Activated T-helper 2 cell treated with anti-CD3 and anti-CD28 coated beads, Interferon-gamma antibody, Interleukin-2, Interleukin-4, amounts not matched to agents 10 μg/mL and 5 μg/mL and 100 μg/mL, durations not matched to agents 14 hours and 24 hours and 36 hours (primary cell): ENCODE measurements around the gene ZNF594. TPM values are rescaled to one million over a fixed set of nuclear protein-coding genes. Genes with fewer than 3 reads are reported as not detected.
"Not testable (repeated sequence)": the region's sequence is repeated elsewhere in the genome, so short reads cannot be mapped to it uniquely, and the experiment has no call there.

ENCODE experiments used
- DNase-seq: peaks from one replicate; pipeline ENCODE4 v3.0.0; 2021; ENCODE audit warnings: low spot score
- H3K27ac Mint-ChIP-seq: one replicate; pipeline ENCODE4 v1.8.0; 2021; ENCODE audit warnings: mixed read lengths
- H3K27me3 Mint-ChIP-seq: one replicate; pipeline ENCODE4 v1.8.0; 2021; ENCODE audit warnings: low read depth, mixed read lengths
- H3K36me3 Mint-ChIP-seq: one replicate; pipeline ENCODE4 v1.8.0; 2021; ENCODE audit warnings: low read depth, mixed read lengths
- H3K4me1 Mint-ChIP-seq: one replicate; pipeline ENCODE4 v1.8.0; 2021; ENCODE audit warnings: low read depth, mixed read lengths
- H3K4me3 Mint-ChIP-seq: one replicate; pipeline ENCODE4 v1.8.0; 2021; ENCODE audit warnings: low read depth, mild to moderate bottlenecking, moderate library complexity, mixed read lengths
- H3K9me3 Mint-ChIP-seq: one replicate; pipeline ENCODE4 v1.8.0; 2021; ENCODE audit warnings: mixed read lengths
- intact Hi-C: fragments of 100-400 bp; cut with micrococcal nuclease; formaldehyde crosslinking; loops from one replicate; pipeline ENCODE4 v1.15.1; 2023
- total RNA-seq: library from RNA; stranded (reverse); gene quantifications from 2 replicates; pipeline ENCODE4 v1.2.3, GENCODE V29; 2022

Gene ZNF594
- total RNA-seq, 1 donor from 2014 or later, result 8.9 TPM

DNA sequence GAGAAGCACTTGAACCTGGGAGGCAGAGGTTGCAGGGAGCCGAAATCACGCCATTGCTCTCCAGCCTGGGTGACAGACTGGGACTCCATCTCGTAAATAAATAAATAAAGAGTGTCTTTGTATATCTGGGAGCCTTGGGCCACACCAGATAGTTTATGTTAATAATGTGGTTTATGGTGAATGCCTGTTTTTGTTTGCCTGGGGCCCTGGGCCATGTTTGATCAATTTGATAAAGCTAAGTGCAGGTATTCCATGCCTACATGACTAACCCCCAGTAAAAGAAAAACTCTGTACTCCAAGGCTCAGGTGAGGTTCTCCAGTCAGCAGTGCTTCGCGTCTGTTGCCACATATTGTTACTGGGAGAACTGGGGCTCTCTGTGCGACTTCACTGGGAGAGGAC is 27.9 kb upstream of the ZNF594 start:
- intact Hi-C loops, result no loop called here
- Mint-ChIP-seq H3K27me3 (no peaks in the 10 kb centered on the region), H3K9me3 (no peaks in the 10 kb centered on the region), H3K36me3 (no peaks in the 10 kb centered on the region), H3K27ac (no peak overlapping the region), H3K4me1 (no peaks in the 10 kb centered on the region), H3K4me3 (no peak overlapping the region)
- DNase-seq, result no peak

DNA sequence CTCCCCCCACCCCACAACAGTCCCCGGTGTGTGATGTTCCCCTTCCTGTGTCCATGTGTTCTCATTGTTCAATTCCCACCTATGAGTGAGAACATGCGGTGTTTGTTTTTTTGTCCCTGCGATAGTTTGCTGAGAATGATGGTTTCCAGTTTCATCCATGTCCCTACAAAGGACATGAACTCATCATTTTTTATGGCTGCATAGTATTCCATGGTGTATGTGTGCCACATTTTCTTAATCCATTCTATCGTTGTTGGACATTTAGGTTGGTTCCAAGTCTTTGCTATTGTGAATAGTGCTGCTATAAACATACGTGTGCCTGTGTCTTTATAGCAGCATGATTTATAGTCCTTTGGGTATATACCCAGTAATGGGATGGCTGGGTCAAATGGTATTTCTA is 25.9 kb upstream of the ZNF594 start:
- H3K27me3 Mint-ChIP-seq, DNase-seq, H3K36me3 Mint-ChIP-seq, H3K4me3 Mint-ChIP-seq, intact Hi-C loops, H3K9me3 Mint-ChIP-seq, H3K27ac Mint-ChIP-seq, H3K4me1 Mint-ChIP-seq: not testable (repeated sequence)

DNA sequence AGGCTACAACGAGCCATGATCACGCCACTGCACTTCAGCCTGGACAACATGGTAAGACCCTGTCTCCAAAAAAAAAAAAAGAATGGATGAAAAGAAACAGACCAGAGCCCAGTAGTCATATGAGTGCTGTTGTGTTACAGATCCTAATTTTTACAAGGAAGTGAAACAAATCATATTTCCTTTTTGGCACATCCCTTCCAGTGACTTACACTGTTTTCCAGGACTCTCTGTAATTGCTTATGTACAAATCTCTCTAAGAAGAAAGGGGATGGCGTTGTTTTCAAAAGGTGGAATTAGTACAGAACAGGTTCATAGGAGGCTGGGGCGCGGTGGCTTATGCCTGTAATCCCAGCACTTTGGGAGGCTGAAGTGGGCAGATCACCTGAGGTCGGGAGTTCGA is 19.8 kb upstream of the ZNF594 start:
- intact Hi-C loops, result no loop called here

DNA sequence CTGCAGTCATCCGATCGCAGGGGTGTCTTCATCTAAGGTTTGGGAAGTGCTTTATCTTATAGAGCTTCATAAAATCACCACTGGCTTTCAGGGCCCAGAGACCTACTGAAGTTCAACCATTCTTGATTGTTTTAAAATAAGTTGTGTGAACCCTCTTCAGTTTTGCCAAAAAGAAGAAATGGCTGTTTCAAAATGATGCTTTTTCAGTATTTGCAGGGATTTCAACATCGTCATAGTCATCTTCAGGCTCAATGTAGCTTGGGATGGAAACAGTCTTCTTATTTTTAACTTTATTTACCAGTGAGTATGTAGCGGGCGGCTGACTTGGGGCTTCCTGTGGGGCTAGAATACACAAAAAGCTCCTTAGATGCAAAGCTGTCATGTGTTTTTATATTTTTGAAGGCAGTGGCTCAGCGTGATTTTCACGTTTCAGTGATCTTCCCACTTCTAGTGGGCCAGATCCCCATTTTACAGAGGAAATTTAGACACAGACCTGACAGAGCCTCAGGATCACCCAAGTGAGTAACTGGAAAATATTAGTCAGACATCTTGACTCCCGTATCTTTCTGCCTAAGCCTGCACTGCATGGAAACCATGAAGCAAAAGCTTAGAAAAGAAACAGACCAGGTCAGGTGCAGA is 19.1 kb upstream of the ZNF594 start:
- H3K4me3 Mint-ChIP-seq, result no peak overlapping the region
- no peaks in the 10 kb centered on the region for H3K9me3 Mint-ChIP-seq
- DNase-seq, result no peak
- no peaks in the 10 kb centered on the region for H3K27me3 Mint-ChIP-seq
- H3K36me3 Mint-ChIP-seq, result no peaks in the 10 kb centered on the region
- H3K27ac Mint-ChIP-seq, result no peak overlapping the region
- intact Hi-C loops, result no loop called here
- no peaks in the 10 kb centered on the region for H3K4me1 Mint-ChIP-seq

More for the DNA sequence above, 19.8 kb upstream of the ZNF594 start:
- DNase-seq, result no peak
- H3K27ac Mint-ChIP-seq, result no peak overlapping the region
- no peak overlapping the region for H3K4me3 Mint-ChIP-seq
- H3K9me3 Mint-ChIP-seq, result no peaks in the 10 kb centered on the region
- H3K36me3 Mint-ChIP-seq, result no peaks in the 10 kb centered on the region
- H3K4me1 Mint-ChIP-seq, result no peaks in the 10 kb centered on the region
- no peaks in the 10 kb centered on the region for H3K27me3 Mint-ChIP-seq

DNA sequence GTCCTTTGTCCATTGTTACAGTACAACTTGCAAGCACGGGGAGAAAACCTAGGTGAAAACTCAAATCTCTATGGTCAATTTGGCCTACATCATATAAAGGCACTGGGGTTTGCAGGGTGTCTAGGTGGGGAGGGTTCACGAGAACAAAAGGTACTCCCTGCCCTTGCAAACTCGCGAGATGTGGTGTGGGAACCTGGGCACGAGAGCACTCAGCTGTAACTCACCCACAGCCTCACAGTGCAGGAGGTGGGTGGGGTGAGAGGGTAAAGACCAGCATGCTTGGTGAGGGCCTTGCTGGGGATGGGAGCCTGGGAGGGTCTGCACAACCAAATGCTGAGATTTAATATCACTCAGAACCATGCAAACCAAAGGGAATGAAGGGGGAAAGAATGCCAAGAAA is 18.4 kb upstream of the ZNF594 start:
- H3K9me3 Mint-ChIP-seq, result no peaks in the 10 kb centered on the region
- no peak overlapping the region for H3K27ac Mint-ChIP-seq
- intact Hi-C loops, result no loop called here
- H3K4me3 Mint-ChIP-seq, result no peak overlapping the region
- no peak for DNase-seq
- H3K4me1 Mint-ChIP-seq, result no peaks in the 10 kb centered on the region
- H3K36me3 Mint-ChIP-seq, result no peaks in the 10 kb centered on the region
- H3K27me3 Mint-ChIP-seq, result no peaks in the 10 kb centered on the region

DNA sequence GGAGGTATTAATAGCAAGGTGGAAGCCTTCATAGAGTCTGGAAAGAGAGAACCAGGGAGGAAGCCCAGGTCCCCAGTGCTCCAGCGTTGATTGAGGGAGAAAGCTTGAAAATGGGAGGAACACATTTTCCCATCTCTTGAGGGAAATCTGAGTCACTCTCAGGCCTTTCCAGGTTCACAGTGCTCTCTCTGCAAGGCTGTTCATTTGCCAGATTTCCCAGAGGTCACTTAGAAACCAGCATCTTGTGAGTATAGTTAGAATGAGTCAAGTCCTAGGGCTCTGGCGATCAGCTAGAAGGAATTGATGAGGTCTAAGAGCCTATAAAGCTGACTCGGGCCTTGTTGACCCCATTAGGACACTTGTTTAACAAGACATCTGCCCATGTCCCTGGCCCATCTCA is 17.7 kb upstream of the ZNF594 start:
- DNase-seq, result no peak
- H3K4me1 Mint-ChIP-seq, result no peaks in the 10 kb centered on the region
- intact Hi-C loops, result no loop called here
- H3K27ac Mint-ChIP-seq, result no peak overlapping the region
- no peaks in the 10 kb centered on the region for H3K36me3 Mint-ChIP-seq
- H3K4me3 Mint-ChIP-seq, result no peak overlapping the region
- H3K27me3 Mint-ChIP-seq, result no peaks in the 10 kb centered on the region
- no peaks in the 10 kb centered on the region for H3K9me3 Mint-ChIP-seq

DNA sequence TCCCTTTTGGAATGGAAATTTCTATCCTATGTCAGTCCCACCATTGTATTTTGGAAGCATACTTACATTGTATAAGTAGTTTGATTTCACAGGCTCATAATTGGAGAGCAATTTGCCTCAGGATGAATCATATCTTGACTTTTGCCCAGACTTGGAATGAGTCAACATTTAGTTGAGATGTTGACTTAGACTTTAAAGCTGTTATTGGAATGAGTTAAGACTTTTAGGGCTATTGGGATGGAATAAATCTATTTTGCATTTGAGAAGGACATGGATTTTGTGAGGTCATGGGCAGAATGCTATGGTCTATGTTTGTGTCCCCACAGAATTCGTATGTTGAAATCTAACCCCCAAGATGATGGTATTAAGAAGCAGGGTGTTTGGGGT is 12.2 kb upstream of the ZNF594 start:
- no peak for DNase-seq
- intact Hi-C loops, result no loop called here
- H3K4me1 Mint-ChIP-seq, result peaks cover 5% of the 10 kb centered on the region

DNA sequence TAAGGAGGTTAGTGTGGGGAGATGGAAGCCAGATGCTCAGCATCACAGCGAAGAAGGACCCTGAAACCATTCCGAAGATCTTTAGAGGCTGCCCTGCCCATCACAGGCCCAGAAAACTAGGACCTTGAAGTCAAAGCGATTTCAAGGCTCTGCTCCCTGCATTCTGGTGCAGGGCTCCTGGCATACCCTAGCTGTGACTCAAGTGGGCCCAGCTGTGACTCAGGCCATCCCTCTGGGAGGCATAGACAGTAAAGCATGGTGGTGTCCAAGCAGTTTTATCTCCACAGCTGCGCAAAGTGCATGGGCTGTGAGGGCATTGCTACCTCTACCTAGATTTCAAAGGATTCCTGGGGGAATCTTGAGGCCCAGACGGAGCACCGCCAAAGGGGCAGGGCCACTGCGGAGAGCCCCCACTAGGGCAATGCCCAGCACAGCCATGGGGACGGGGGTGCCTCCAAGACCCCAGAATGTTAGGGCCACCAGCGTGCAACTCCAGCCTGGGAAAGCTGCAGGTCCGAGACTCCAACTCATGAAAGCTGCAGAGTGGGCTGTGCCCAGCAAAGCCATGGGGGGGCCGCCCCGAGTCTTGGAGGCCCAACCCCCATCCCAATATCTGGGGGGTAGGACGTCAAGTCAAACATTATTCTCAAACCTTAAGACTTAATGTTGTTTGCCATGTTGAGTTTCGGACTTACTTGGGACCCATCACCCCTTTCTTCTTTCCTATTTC is 11.7 kb upstream of the ZNF594 start:
- intact Hi-C loops, result no loop called here
- Mint-ChIP-seq H3K4me3 (no peak overlapping the region), H3K27me3 (no peaks in the 10 kb centered on the region), H3K36me3 (no peaks in the 10 kb centered on the region), H3K4me1 (peaks cover 5% of the 10 kb centered on the region), H3K9me3 (peaks cover 6% of the 10 kb centered on the region), H3K27ac (no peak overlapping the region)
- DNase-seq, result no peak

More for the DNA sequence above, 12.2 kb upstream of the ZNF594 start:
- Mint-ChIP-seq H3K9me3 (peaks cover 6% of the 10 kb centered on the region), H3K4me3 (no peak overlapping the region), H3K36me3 (no peaks in the 10 kb centered on the region), H3K27me3 (no peaks in the 10 kb centered on the region), H3K27ac (no peak overlapping the region)

DNA sequence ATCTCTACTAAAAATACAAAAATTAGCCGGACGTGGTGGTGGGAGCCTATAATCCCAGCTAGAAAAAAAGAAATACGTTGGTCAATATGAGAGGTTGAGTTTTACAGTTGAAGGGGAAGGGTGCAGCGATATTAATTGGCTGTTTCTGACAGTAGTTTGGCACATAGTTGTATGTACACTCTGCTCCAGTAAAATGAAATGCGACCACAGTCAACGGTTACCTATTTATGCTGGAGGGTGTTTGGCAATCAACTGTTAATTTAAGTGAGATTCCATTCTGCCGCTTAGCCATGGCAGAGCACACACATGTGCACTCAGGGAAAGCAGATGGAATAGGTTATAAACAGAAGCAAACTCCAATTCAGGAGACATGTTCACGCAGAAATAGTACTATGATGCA is 9.3 kb upstream of the ZNF594 start:
- no peak overlapping the region for H3K4me3 Mint-ChIP-seq
- peaks cover 5% of the 10 kb centered on the region for H3K4me1 Mint-ChIP-seq
- H3K36me3 Mint-ChIP-seq, result no peaks in the 10 kb centered on the region
- DNase-seq, result no peak
- H3K27me3 Mint-ChIP-seq, result no peaks in the 10 kb centered on the region
- no peak overlapping the region for H3K27ac Mint-ChIP-seq
- peaks cover 6% of the 10 kb centered on the region for H3K9me3 Mint-ChIP-seq
- intact Hi-C loops, result no loop called here

DNA sequence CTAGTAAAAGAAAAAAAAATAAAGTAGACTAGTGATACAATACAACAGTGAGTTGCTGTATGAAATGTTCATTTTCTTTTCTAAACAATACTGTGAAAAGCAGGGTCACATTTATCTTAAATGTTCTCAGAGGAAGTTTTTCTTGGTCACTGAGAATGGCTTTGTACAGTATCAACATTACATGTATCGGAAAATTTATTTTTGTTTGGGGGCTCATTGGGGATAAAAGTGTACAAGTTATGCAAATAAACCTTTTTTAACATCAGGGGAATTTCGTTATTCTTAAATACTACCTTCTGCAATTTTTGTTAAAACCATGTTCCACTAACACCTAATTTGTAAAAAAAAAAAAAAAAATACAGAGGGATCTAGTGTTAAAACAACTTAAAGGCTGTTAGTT is 8.7 kb upstream of the ZNF594 start:
- H3K4me1 Mint-ChIP-seq, result peaks cover 5% of the 10 kb centered on the region
- DNase-seq, result no peak
- intact Hi-C loops, result no loop called here
- no peaks in the 10 kb centered on the region for H3K36me3 Mint-ChIP-seq
- H3K9me3 Mint-ChIP-seq, result peaks cover 6% of the 10 kb centered on the region
- H3K4me3 Mint-ChIP-seq, result no peak overlapping the region
- no peaks in the 10 kb centered on the region for H3K27me3 Mint-ChIP-seq
- H3K27ac Mint-ChIP-seq, result no peak overlapping the region

DNA sequence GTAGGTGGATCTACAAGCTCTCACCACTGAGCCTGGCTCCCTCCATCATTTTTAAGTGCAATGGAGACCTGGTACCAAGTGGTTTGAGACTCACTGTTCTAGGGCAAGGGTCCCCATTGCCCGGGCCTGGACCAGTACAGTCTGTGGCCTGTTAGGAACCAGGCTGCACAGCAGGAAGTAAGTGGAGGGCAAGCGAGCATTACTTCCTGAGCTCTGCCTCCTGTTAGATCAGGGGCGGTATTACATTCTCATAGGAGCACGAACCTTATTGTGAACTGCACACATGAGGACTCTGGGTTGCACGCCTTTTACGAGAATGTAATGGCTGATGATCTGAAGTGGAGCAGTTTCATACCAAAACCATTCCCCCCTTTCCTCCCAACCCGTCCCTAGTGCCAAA is 6.8 kb upstream of the ZNF594 start:
- Mint-ChIP-seq H3K27ac (no peak overlapping the region), H3K4me3 (no peak overlapping the region), H3K4me1 (no peaks in the 10 kb centered on the region), H3K36me3 (no peaks in the 10 kb centered on the region), H3K27me3 (no peaks in the 10 kb centered on the region), H3K9me3 (no peaks in the 10 kb centered on the region)
- DNase-seq, result no peak
- intact Hi-C loops, result loop anchor here (5.0 kb wide), 1 partner anchor 84 kb away; the partner anchor contains the start of gene RABEP1

DNA sequence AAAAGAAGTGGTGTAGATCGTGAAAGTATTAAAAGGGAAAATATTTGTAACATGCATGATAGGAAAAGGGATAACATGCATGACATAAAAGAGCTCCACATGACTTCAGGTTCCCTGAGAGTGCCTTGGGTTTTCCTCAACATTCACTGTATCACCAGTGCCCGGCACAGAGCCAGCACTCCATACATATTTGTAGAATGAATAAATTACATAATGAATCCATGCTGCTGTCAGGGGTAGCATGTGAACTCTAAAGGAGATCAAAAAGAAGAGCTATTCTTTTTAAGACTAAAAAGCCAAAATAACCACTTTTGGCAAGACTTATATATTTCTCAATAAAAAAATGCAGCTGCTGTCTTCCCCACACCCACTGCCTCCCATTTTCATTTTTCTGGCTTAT is 2.7 kb upstream of the ZNF594 start:
- intact Hi-C loops, result loop anchor here (5.0 kb wide), 1 partner anchor 82 kb away; the partner anchor contains the start of gene ZNF232
- no peak overlapping the region for H3K27ac Mint-ChIP-seq
- DNase-seq, result no peak
- H3K27me3 Mint-ChIP-seq, result no peaks in the 10 kb centered on the region
- peaks cover 17% of the 10 kb centered on the region for H3K9me3 Mint-ChIP-seq
- H3K36me3 Mint-ChIP-seq, result peaks cover 26% of the 10 kb centered on the region
- H3K4me3 Mint-ChIP-seq, result no peak overlapping the region
- H3K4me1 Mint-ChIP-seq, result peaks cover 13% of the 10 kb centered on the region

DNA sequence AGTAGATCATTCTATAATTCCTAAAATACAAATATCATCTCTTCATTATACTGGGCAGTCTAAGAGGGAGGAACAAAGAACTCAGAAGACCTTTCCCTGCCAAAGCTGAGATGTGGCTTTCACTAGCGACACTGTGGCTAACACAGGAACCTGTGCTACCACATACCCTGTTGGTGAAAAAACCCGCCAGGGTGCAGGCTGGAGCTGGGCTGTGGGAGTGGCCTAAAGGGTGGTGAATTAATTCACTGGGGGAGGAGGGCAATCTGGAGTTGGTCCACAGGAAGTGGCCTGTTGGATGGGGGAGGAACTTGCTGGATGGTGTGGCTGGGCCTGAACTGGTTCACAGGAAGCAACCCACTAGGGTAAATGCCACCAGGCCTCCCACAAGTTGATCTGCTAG is 7.4 kb downstream of the ZNF594 start:
- Mint-ChIP-seq H3K27me3 (no peaks in the 10 kb centered on the region), H3K4me1 (no peaks in the 10 kb centered on the region), H3K9me3 (peaks cover 83% of the 10 kb centered on the region), H3K36me3 (peaks cover 77% of the 10 kb centered on the region), H3K27ac (no peak overlapping the region), H3K4me3 (no peak overlapping the region)
- no peak for DNase-seq
- intact Hi-C loops, result no loop called here
